CD4-positive, alpha-beta T cell (primary cell): ENCODE measurements around the gene NT5DC1. TPM values are rescaled to one million over a fixed set of nuclear protein-coding genes. Genes with fewer than 3 reads are reported as not detected.
A peak's percentile ranks its signal among the peaks of the same experiment; 100 is the strongest.
"Not testable (repeated sequence)": the region's sequence is repeated elsewhere in the genome, so short reads cannot be mapped to it uniquely, and the experiment has no call there.

Experiments used
- ATAC-seq: fragments of 200-7000 bp; cut with Tn5 transposase; one replicate; pipeline ENCODE4 v1.10.0; 2022; ENCODE audit warnings: mild to moderate bottlenecking; ENCODE audit not compliant: poor library complexity
- CTCF ChIA-PET: fragments of 350-600 bp; sonication (Branson Sonifier 250); formaldehyde crosslinking; loops from one replicate; lab custom pipeline; 2021; ENCODE audit warnings: antibody characterized with exemption, inconsistent platforms; lab: Charles Lee
- POLR2A ChIA-PET: fragments of 350-600 bp; sonication (Branson Sonifier 250); formaldehyde crosslinking; loops from one replicate; lab custom pipeline; 2021; ENCODE audit warnings: antibody characterized with exemption, inconsistent platforms; lab: Charles Lee
- DNase-seq, 14 experiments: peaks; one replicate each; pipeline ENCODE4 v3.0.0-alpha.2; 2013 to 2020; ENCODE audit warnings: mixed read lengths in 2 of 14
- H3K27ac ChIP-seq, 2 donors: one replicate each; pipeline versions ENCODE4 v1.5.1 to v1.7.0; 2013; ENCODE audit warnings: low read length in 2 of 2, low read depth in 1 of 2, mild to moderate bottlenecking in 1 of 2
- H3K27me3 ChIP-seq, 2 experiments: 1 replicate in 1 of 2; 2 replicates in 1 of 2; pipeline versions ENCODE4 v1.6.1 to v1.7.0; 2013; ENCODE audit warnings: low read length in 2 of 2, control low read depth in 1 of 2, mild to moderate bottlenecking in 1 of 2, moderate library complexity in 1 of 2; ENCODE audit not compliant: insufficient read depth in 2 of 2, control insufficient read depth in 1 of 2
- H3K36me3 ChIP-seq: one replicate; pipeline ENCODE4 v1.6.1; 2013; ENCODE audit warnings: low read length, control low read depth; ENCODE audit not compliant: insufficient read depth
- H3K4me1 ChIP-seq: one replicate; pipeline ENCODE4 v1.6.1; 2013; ENCODE audit warnings: low read length, control low read depth; ENCODE audit not compliant: insufficient read depth
- H3K4me3 ChIP-seq: one replicate; pipeline ENCODE4 v1.5.1; 2013; ENCODE audit warnings: mild to moderate bottlenecking, low read length, moderate library complexity
- H3K9me3 ChIP-seq, 2 experiments: 1 replicate in 1 of 2; 2 replicates in 1 of 2; pipeline versions ENCODE4 v1.6.1 to v1.7.0; 2013; ENCODE audit warnings: low read length in 2 of 2, mild to moderate bottlenecking in 2 of 2, control low read depth in 1 of 2, moderate library complexity in 1 of 2; ENCODE audit not compliant: control insufficient read depth in 1 of 2, insufficient read depth in 1 of 2
- H3K27ac Mint-ChIP-seq: one replicate; pipeline ENCODE4 v1.8.0; 2020; ENCODE audit warnings: mixed read lengths
- H3K27me3 Mint-ChIP-seq: one replicate; pipeline ENCODE4 v1.8.0; 2021; ENCODE audit warnings: mixed read lengths
- H3K36me3 Mint-ChIP-seq: one replicate; pipeline ENCODE4 v1.8.0; 2021; ENCODE audit warnings: low read depth, mixed read lengths
- H3K4me1 Mint-ChIP-seq: one replicate; pipeline ENCODE4 v1.8.0; 2021; ENCODE audit warnings: low read depth, mixed read lengths
- H3K4me3 Mint-ChIP-seq: one replicate; pipeline ENCODE4 v1.8.0; 2020; ENCODE audit warnings: mild to moderate bottlenecking, mixed read lengths
- H3K9me3 Mint-ChIP-seq: one replicate; pipeline ENCODE4 v1.8.0; 2020; ENCODE audit warnings: mixed read lengths
- CTCF ChIP-seq: fragments of 200-600 bp; IDR thresholded peaks from one replicate; pipeline ENCODE4 v1.8.0; 2022; ENCODE audit warnings: antibody characterized with exemption, mild to moderate bottlenecking
- intact Hi-C, 2 experiments: fragments of 100-400 bp; cut with DNase I in 1 of 2; cut with micrococcal nuclease in 1 of 2; formaldehyde crosslinking; loops; one replicate each; pipeline versions ENCODE4 v1.15.1 to v1.9.0; 2023 to 2025; cut with DNase I, micrococcal nuclease
- total RNA-seq, 174 experiments: library from RNA in 2 of 174; stranded (reverse) in 2 of 174; gene quantifications; one replicate each; pipeline ENCODE4 v1.2.3 and lab custom pipeline; 2021 to 2026

Gene NT5DC1
- total RNA-seq, 2 experiments from 2014 or later: 24.2 to 27.2 TPM

GRCh38 chr6:116280933-116281316 is 180.3 kb downstream of the NT5DC1 start:
- Mint-ChIP-seq H3K27me3 (no peaks in the 10 kb centered on the region), H3K27ac (peak overlapping the region; percentile 95), H3K36me3 (peaks cover 43% of the 10 kb centered on the region), H3K9me3 (no peaks in the 10 kb centered on the region), H3K4me3 (peak overlapping the region; percentile 96), H3K4me1 (peaks cover 56% of the 10 kb centered on the region)
- POLR2A ChIA-PET: interaction anchor here (1.0 to 5.2 kb wide), 4 partner anchors 12 to 388 kb away, joined by 5 to 122 read pairs (median 106); partner anchors contain the start of genes RWDD1, TSPYL4 and ZUP1
- ATAC-seq (no peak), DNase-seq (no peak)
- CTCF ChIA-PET: interaction anchor here (2.1 to 3.8 kb wide), 2 partner anchors 12 to 290 kb away, joined by 6 to 42 read pairs; partner anchors contain the start of gene RWDD1
- Histone ChIP-seq H3K27ac (peak overlapping the region in 1 of 2 donors; percentile 97), H3K27me3 (no peaks in the 10 kb centered on the region), H3K36me3 (peaks cover 19% of the 10 kb centered on the region), H3K4me3 (no peak overlapping the region), H3K4me1 (peaks cover 33% of the 10 kb centered on the region), H3K9me3 (no peaks in the 10 kb centered on the region)
- intact Hi-C loops: loop anchor here (2.0 to 10.0 kb wide), 4 partner anchors 286 to 1394 kb away; partner anchors contain the start of genes KPNA5 (in 1 of the 2), NUS1 (in 1 of the 2) and RWDD1 (in 1 of the 2)
- no peak for TF ChIP-seq CTCF

GRCh38 chr6:116282698-116283097 is 182.0 kb downstream of the NT5DC1 start:
- Histone ChIP-seq H3K4me1 (peaks cover 25% of the 10 kb centered on the region), H3K36me3 (peaks cover 7% of the 10 kb centered on the region), H3K4me3 (no peak overlapping the region), H3K27me3 (no peaks in the 10 kb centered on the region), H3K9me3 (no peaks in the 10 kb centered on the region), H3K27ac (no peak overlapping the region)
- H3K27me3 Mint-ChIP-seq: no peaks in the 10 kb centered on the region
- no peak for DNase-seq
- ChIA-PET POLR2A (no interaction called here), CTCF (interaction anchor here (0.6 to 2.1 kb wide), 3 partner anchors 9 to 63 kb away, joined by 5 to 11 read pairs (median 5); no protein-coding TSS in a partner anchor)
- H3K4me3 Mint-ChIP-seq: no peak overlapping the region
- no peak overlapping the region for H3K27ac Mint-ChIP-seq
- no peak for ATAC-seq
- peaks cover 38% of the 10 kb centered on the region for H3K4me1 Mint-ChIP-seq
- no peaks in the 10 kb centered on the region for H3K9me3 Mint-ChIP-seq
- H3K36me3 Mint-ChIP-seq: peaks cover 25% of the 10 kb centered on the region
- intact Hi-C loops: loop anchor here in 1 of 2 experiments (5.0 to 10.0 kb wide), 3 partner anchors 285 to 1392 kb away; partner anchors contain the start of genes KPNA5 and NUS1
- TF ChIP-seq CTCF: no peak

- no peak for TF ChIP-seq CTCF
- ChIA-PET CTCF (interaction anchor here (0.6 to 2.1 kb wide), 2 partner anchors 14 to 63 kb away, joined by 5 to 11 read pairs; no protein-coding TSS in a partner anchor), POLR2A (no interaction called here)
- ATAC-seq (no peak), DNase-seq (no peak)
- Histone ChIP-seq H3K27ac (no peak overlapping the region), H3K4me3 (no peak overlapping the region), H3K4me1 (peaks cover 20% of the 10 kb centered on the region), H3K36me3 (peaks cover 3% of the 10 kb centered on the region), H3K9me3 (no peaks in the 10 kb centered on the region), H3K27me3 (no peaks in the 10 kb centered on the region)
- H3K27me3 Mint-ChIP-seq: no peaks in the 10 kb centered on the region
- no peak overlapping the region for H3K4me3 Mint-ChIP-seq
- H3K36me3 Mint-ChIP-seq: peaks cover 20% of the 10 kb centered on the region
- intact Hi-C loops: loop anchor here in 1 of 2 experiments (5.0 to 10.0 kb wide), 3 partner anchors 284 to 1392 kb away; partner anchors contain the start of genes KPNA5 and NUS1
- peaks cover 34% of the 10 kb centered on the region for H3K4me1 Mint-ChIP-seq
- H3K27ac Mint-ChIP-seq: no peak overlapping the region
- H3K9me3 Mint-ChIP-seq: no peaks in the 10 kb centered on the region
These were observed 182.5 kb downstream of the NT5DC1 start for GRCh38 chr6:116283191-116283590.

- H3K27me3 Mint-ChIP-seq, H3K9me3 Mint-ChIP-seq, H3K36me3 ChIP-seq, H3K4me3 ChIP-seq, H3K4me3 Mint-ChIP-seq, H3K27ac Mint-ChIP-seq, ATAC-seq, POLR2A ChIA-PET, H3K9me3 ChIP-seq, H3K36me3 Mint-ChIP-seq, H3K27ac ChIP-seq, DNase-seq, H3K27me3 ChIP-seq, CTCF ChIA-PET: not testable (repeated sequence)
- H3K4me1 Mint-ChIP-seq: peaks cover 21% of the 10 kb centered on the region
- H3K4me1 ChIP-seq: peaks cover 12% of the 10 kb centered on the region
- intact Hi-C loops: loop anchor here (5.0 to 10.0 kb wide), 4 partner anchors 282 to 1390 kb away; partner anchors contain the start of genes KPNA5 (in 1 of the 2) and NUS1 (in 1 of the 2)
These were observed 184.3 kb downstream of the NT5DC1 start for GRCh38 chr6:116284984-116285383.
